Measurements from ENCODE around the gene HS1BP3. TPM values are rescaled to one million over a fixed set of nuclear protein-coding genes. Genes with fewer than 3 reads are reported as not detected.

Gene HS1BP3
- total RNA-seq, 2 donors from 2014 or later: 5.8 to 9.3 TPM

GRCh38 chr2:20651731-20652099 lies 817 bp upstream of the HS1BP3 start:
- Mint-ChIP-seq H3K36me3 (no peaks in the 10 kb centered on the region), H3K9me3 (no peaks in the 10 kb centered on the region), H3K27ac (peak overlapping the region; percentile 79 to 81), H3K4me1 (ENCODE audit: low read depth in 2 of 2) (peaks cover 26 to 30% of the 10 kb centered on the region in 2 donors), H3K4me3 (peak overlapping the region; percentile 82), H3K27me3 (peaks cover 0 to 9% of the 10 kb centered on the region in 2 donors)
- ATAC-seq (no peak), DNase-seq (ENCODE audit: low spot score) (no peak)

- peaks cover 0 to 6% of the 10 kb centered on the region in 2 donors for H3K27me3 Mint-ChIP-seq
- H3K9me3 Mint-ChIP-seq: no peaks in the 10 kb centered on the region
- H3K36me3 Mint-ChIP-seq: no peaks in the 10 kb centered on the region
- H3K27ac Mint-ChIP-seq: peak overlapping the region in 1 of 2 donors; percentile 40
- ATAC-seq: no peak
- peaks cover 26 to 30% of the 10 kb centered on the region in 2 donors for H3K4me1 Mint-ChIP-seq (ENCODE audit: low read depth in 2 of 2)
- no peak for DNase-seq (ENCODE audit: low spot score)
- H3K4me3 Mint-ChIP-seq: peak overlapping the region; percentile 88
Measured at GRCh38 chr2:20650393-20650876, 463 bp downstream of the HS1BP3 start.

- peak overlapping the region; percentile 88 for H3K4me3 Mint-ChIP-seq
- H3K9me3 Mint-ChIP-seq: no peaks in the 10 kb centered on the region
- ATAC-seq (no peak), DNase-seq (ENCODE audit: low spot score) (no peak)
- H3K4me1 Mint-ChIP-seq (ENCODE audit: low read depth in 2 of 2): peaks cover 26 to 30% of the 10 kb centered on the region in 2 donors
- peaks cover 0 to 3% of the 10 kb centered on the region in 2 donors for H3K27me3 Mint-ChIP-seq
- peak overlapping the region in 1 of 2 donors; percentile 40 for H3K27ac Mint-ChIP-seq
- H3K36me3 Mint-ChIP-seq: no peaks in the 10 kb centered on the region
Measured at GRCh38 chr2:20649976-20650375, 922 bp downstream of the HS1BP3 start.

GRCh38 chr2:20649576-20649975 lies 1.3 kb downstream of the HS1BP3 start:
- peaks cover 0 to under 1% of the 10 kb centered on the region in 2 donors for H3K27me3 Mint-ChIP-seq
- H3K4me1 Mint-ChIP-seq (ENCODE audit: low read depth in 2 of 2): peaks cover 26 to 29% of the 10 kb centered on the region in 2 donors
- H3K36me3 Mint-ChIP-seq: no peaks in the 10 kb centered on the region
- H3K4me3 Mint-ChIP-seq: peak overlapping the region; percentile 88
- ATAC-seq (no peak), DNase-seq (ENCODE audit: low spot score) (no peak)
- H3K9me3 Mint-ChIP-seq: no peaks in the 10 kb centered on the region
- H3K27ac Mint-ChIP-seq: peak overlapping the region in 1 of 2 donors; percentile 40

GRCh38 chr2:20648831-20649230 lies 2.1 kb downstream of the HS1BP3 start:
- ATAC-seq: no peak
- Mint-ChIP-seq H3K4me3 (no peak overlapping the region), H3K9me3 (no peaks in the 10 kb centered on the region), H3K27me3 (no peaks in the 10 kb centered on the region), H3K27ac (no peak overlapping the region), H3K4me1 (ENCODE audit: low read depth in 2 of 2) (peaks cover 26 to 30% of the 10 kb centered on the region in 2 donors), H3K36me3 (no peaks in the 10 kb centered on the region)
- no peak for DNase-seq (ENCODE audit: low spot score)

GRCh38 chr2:20648206-20648605 lies 2.7 kb downstream of the HS1BP3 start:
- Mint-ChIP-seq H3K4me3 (no peak overlapping the region), H3K4me1 (ENCODE audit: low read depth in 2 of 2) (peaks cover 26 to 30% of the 10 kb centered on the region in 2 donors), H3K27me3 (no peaks in the 10 kb centered on the region), H3K9me3 (no peaks in the 10 kb centered on the region), H3K36me3 (no peaks in the 10 kb centered on the region), H3K27ac (peak overlapping the region in 1 of 2 donors; percentile 11)
- DNase-seq (ENCODE audit: low spot score): no peak
- no peak for ATAC-seq

- H3K9me3 Mint-ChIP-seq: no peaks in the 10 kb centered on the region
- peaks cover 26 to 30% of the 10 kb centered on the region in 2 donors for H3K4me1 Mint-ChIP-seq (ENCODE audit: low read depth in 2 of 2)
- H3K4me3 Mint-ChIP-seq: no peak overlapping the region
- no peak for ATAC-seq
- no peak for DNase-seq (ENCODE audit: low spot score)
- H3K36me3 Mint-ChIP-seq: no peaks in the 10 kb centered on the region
- H3K27me3 Mint-ChIP-seq: no peaks in the 10 kb centered on the region
- H3K27ac Mint-ChIP-seq: peak overlapping the region in 1 of 2 donors; percentile 11
Measured at GRCh38 chr2:20647738-20648137, 3.2 kb downstream of the HS1BP3 start.

- Mint-ChIP-seq H3K27me3 (no peaks in the 10 kb centered on the region), H3K4me3 (no peak overlapping the region), H3K4me1 (ENCODE audit: low read depth in 2 of 2) (peaks cover 26 to 30% of the 10 kb centered on the region in 2 donors), H3K9me3 (no peaks in the 10 kb centered on the region), H3K36me3 (no peaks in the 10 kb centered on the region), H3K27ac (no peak overlapping the region)
- ATAC-seq (no peak), DNase-seq (ENCODE audit: low spot score) (no peak)
Measured at GRCh38 chr2:20647211-20647610, 3.7 kb downstream of the HS1BP3 start.

GRCh38 chr2:20646446-20646845 lies 4.5 kb downstream of the HS1BP3 start:
- H3K27me3 Mint-ChIP-seq: no peaks in the 10 kb centered on the region
- peaks cover 29 to 32% of the 10 kb centered on the region in 2 donors for H3K4me1 Mint-ChIP-seq (ENCODE audit: low read depth in 2 of 2)
- H3K9me3 Mint-ChIP-seq: no peaks in the 10 kb centered on the region
- no peak overlapping the region for H3K4me3 Mint-ChIP-seq
- DNase-seq (ENCODE audit: low spot score): no peak
- no peaks in the 10 kb centered on the region for H3K36me3 Mint-ChIP-seq
- ATAC-seq: no peak
- no peak overlapping the region for H3K27ac Mint-ChIP-seq

- ATAC-seq: no peak
- Mint-ChIP-seq H3K4me1 (ENCODE audit: low read depth in 2 of 2) (peaks cover 25 to 32% of the 10 kb centered on the region in 2 donors), H3K36me3 (no peaks in the 10 kb centered on the region), H3K27ac (no peak overlapping the region), H3K27me3 (no peaks in the 10 kb centered on the region), H3K9me3 (no peaks in the 10 kb centered on the region), H3K4me3 (no peak overlapping the region)
- DNase-seq (ENCODE audit: low spot score): no peak
Measured at GRCh38 chr2:20645761-20646160, 5.1 kb downstream of the HS1BP3 start.

DNA sequence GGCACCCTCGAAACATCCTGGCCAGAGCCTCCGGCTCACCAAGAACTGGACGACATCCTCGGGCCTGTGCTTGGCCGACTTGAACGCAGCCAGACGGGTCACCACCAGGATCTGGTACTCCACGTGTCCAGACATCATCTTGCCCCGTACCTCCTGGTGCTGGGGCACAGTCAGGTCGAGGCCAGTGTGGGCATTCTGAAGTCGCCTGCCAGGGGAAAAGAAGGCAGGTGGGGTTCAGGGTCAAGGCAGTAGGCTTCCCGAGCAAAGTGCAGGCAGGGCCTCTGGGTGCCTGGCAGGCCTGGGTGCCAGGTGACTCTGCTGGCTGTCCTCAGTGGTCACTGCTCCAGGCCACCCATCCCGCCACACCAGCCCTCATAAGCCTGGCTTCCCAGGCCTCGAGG lies 5.6 kb downstream of the HS1BP3 start:
- H3K4me1 Mint-ChIP-seq (ENCODE audit: low read depth in 2 of 2): peaks cover 24 to 29% of the 10 kb centered on the region in 2 donors
- H3K9me3 Mint-ChIP-seq: no peaks in the 10 kb centered on the region
- H3K36me3 Mint-ChIP-seq: no peaks in the 10 kb centered on the region
- ATAC-seq (no peak), DNase-seq (ENCODE audit: low spot score) (no peak)
- H3K27ac Mint-ChIP-seq: no peak overlapping the region
- no peak overlapping the region for H3K4me3 Mint-ChIP-seq
- H3K27me3 Mint-ChIP-seq: no peaks in the 10 kb centered on the region

GRCh38 chr2:20643826-20644225 lies 7.1 kb downstream of the HS1BP3 start:
- ATAC-seq: no peak
- H3K4me3 Mint-ChIP-seq: no peak overlapping the region
- peak overlapping the region in 1 of 2 donors; percentile 31 for H3K27ac Mint-ChIP-seq
- no peaks in the 10 kb centered on the region for H3K36me3 Mint-ChIP-seq
- no peaks in the 10 kb centered on the region for H3K27me3 Mint-ChIP-seq
- peaks cover 15 to 17% of the 10 kb centered on the region in 2 donors for H3K4me1 Mint-ChIP-seq (ENCODE audit: low read depth in 2 of 2)
- no peak for DNase-seq (ENCODE audit: low spot score)
- H3K9me3 Mint-ChIP-seq: no peaks in the 10 kb centered on the region

- Mint-ChIP-seq H3K27me3 (no peaks in the 10 kb centered on the region), H3K27ac (no peak overlapping the region), H3K4me1 (ENCODE audit: low read depth in 2 of 2) (peaks cover 8 to 9% of the 10 kb centered on the region in 2 donors), H3K9me3 (no peaks in the 10 kb centered on the region), H3K36me3 (no peaks in the 10 kb centered on the region), H3K4me3 (no peak overlapping the region)
- DNase-seq (ENCODE audit: low spot score) (no peak), ATAC-seq (no peak)
Measured at GRCh38 chr2:20643060-20643459, 7.8 kb downstream of the HS1BP3 start.

- H3K27me3 Mint-ChIP-seq: no peaks in the 10 kb centered on the region
- ATAC-seq: peak; percentile 90
- no peaks in the 10 kb centered on the region for H3K9me3 Mint-ChIP-seq
- peaks cover 6% of the 10 kb centered on the region in 2 donors for H3K4me1 Mint-ChIP-seq (ENCODE audit: low read depth in 2 of 2)
- H3K4me3 Mint-ChIP-seq: no peak overlapping the region
- H3K27ac Mint-ChIP-seq: no peak overlapping the region
- H3K36me3 Mint-ChIP-seq: no peaks in the 10 kb centered on the region
- peak; percentile 73 for DNase-seq (ENCODE audit: low spot score)
Measured at GRCh38 chr2:20642055-20642971, 8.6 kb downstream of the HS1BP3 start.
